A673 (cell line): Measurements from ENCODE around the gene GYS2. TPM values are rescaled to one million over a fixed set of nuclear protein-coding genes. Genes with fewer than 3 reads are reported as not detected.

ENCODE experiments used
- BruUV-seq: library from RNA; stranded (reverse); fragments of 400-500 nt; replicated peaks from 2 replicates; lab custom pipeline; 2021; lab: Mats Ljungman, UMichigan
- CTCF ChIA-PET: fragments of 300-600 bp; sonication (Branson Sonifier 250); formaldehyde crosslinking; loops from one replicate; lab custom pipeline; 2022; ENCODE audit warnings: antibody characterized with exemption; lab: Charles Lee
- POLR2A ChIA-PET: fragments of 300-600 bp; sonication (Branson Sonifier 250); formaldehyde crosslinking; loops from one replicate; lab custom pipeline; 2022; ENCODE audit warnings: antibody characterized with exemption; ENCODE audit not compliant: low non-redundant PET; lab: Charles Lee
- DNase-seq: peaks from one replicate; pipeline ENCODE4 v3.0.0-alpha.2; 2015; ENCODE audit warnings: low spot score
- H3K27ac ChIP-seq: fragments of 200-600 bp; sonication (generic); 2 replicates; pipeline ENCODE4 v1.5.1; 2016; ENCODE audit warnings: mixed run types, low read depth, mild to moderate bottlenecking, mixed read lengths, antibody characterized with exemption, low read length; ENCODE audit not compliant: poor library complexity, severe bottlenecking
- H3K27me3 ChIP-seq: fragments of 200-600 bp; sonication (generic); replicated peaks from 2 replicates; pipeline ENCODE4 v1.6.1; 2017; ENCODE audit warnings: mixed run types, low read depth, mild to moderate bottlenecking, mixed read lengths, antibody characterized with exemption, low read length; ENCODE audit not compliant: insufficient read depth, poor library complexity
- H3K36me3 ChIP-seq: fragments of 200-600 bp; sonication (generic); 2 replicates; pipeline ENCODE4 v1.6.1; 2016; ENCODE audit warnings: mixed run types, mild to moderate bottlenecking, mixed read lengths, antibody characterized with exemption, low read length; ENCODE audit not compliant: insufficient read depth, poor library complexity, severe bottlenecking
- H3K4me1 ChIP-seq: fragments of 200-600 bp; sonication (generic); 2 replicates; pipeline ENCODE4 v1.6.1; 2017; ENCODE audit warnings: mixed run types, mild to moderate bottlenecking, mixed read lengths, antibody characterized with exemption, low read length; ENCODE audit not compliant: insufficient read depth, poor library complexity, severe bottlenecking
- H3K4me3 ChIP-seq: fragments of 200-600 bp; sonication (generic); 2 replicates; pipeline ENCODE4 v1.5.1; 2016; ENCODE audit warnings: low read depth, mixed run types, mild to moderate bottlenecking, mixed read lengths, low read length; ENCODE audit not compliant: poor library complexity, severe bottlenecking
- H3K9me3 ChIP-seq: fragments of 200-600 bp; sonication (generic); 2 replicates; pipeline ENCODE4 v1.6.1; 2016; ENCODE audit warnings: mixed run types, low read depth, mild to moderate bottlenecking, mixed read lengths, antibody characterized with exemption, low read length; ENCODE audit not compliant: poor library complexity, severe bottlenecking
- CTCF ChIP-seq: fragments of 300-800, 200-600 bp; sonication (generic); conservative IDR thresholded peaks from 2 replicates; pipeline ENCODE4 v1.5.1; 2017; ENCODE audit warnings: low read depth, mild to moderate bottlenecking, antibody characterized with exemption, low read length, moderate library complexity, mixed read lengths
- EZH2 ChIP-seq: fragments of 200-600 bp; sonication (generic); IDR thresholded peaks from 2 replicates; pipeline ENCODE4 v1.6.1; 2017; ENCODE audit warnings: borderline replicate concordance, low read depth, mild to moderate bottlenecking, mixed read lengths, antibody characterized with exemption, low read length; ENCODE audit not compliant: poor library complexity, severe bottlenecking
- intact Hi-C: fragments of 100-400 bp; cut with micrococcal nuclease; formaldehyde crosslinking; loops from one replicate; pipeline ENCODE4 v1.10.0; 2022; ENCODE audit not compliant: unreplicated experiment
- total RNA-seq: library from RNA; stranded (reverse); gene quantifications from 2 replicates; pipeline ENCODE4 v1.2.3, GENCODE V29; 2021

GYS2 gene
- total RNA-seq, 1 experiment from 2014 or later: 0.11 TPM

GRCh38 chr12:21602774-21603173 is 1.9 kb downstream of the GYS2 start:
- DNase-seq: no peak
- ChIA-PET CTCF (no interaction called here), POLR2A (no interaction called here)
- no TSS peak for BruUV-seq
- TF ChIP-seq EZH2: no peak
- TF ChIP-seq CTCF: no peak
- intact Hi-C loops: no loop called here
- Histone ChIP-seq H3K36me3 (no peaks in the 10 kb centered on the region), H3K4me3 (no peak overlapping the region), H3K9me3 (no peaks in the 10 kb centered on the region), H3K27ac (no peak overlapping the region), H3K27me3 (peaks cover 53% of the 10 kb centered on the region), H3K4me1 (no peaks in the 10 kb centered on the region)

- Histone ChIP-seq H3K4me3 (no peak overlapping the region), H3K27ac (no peak overlapping the region), H3K27me3 (peaks cover 44% of the 10 kb centered on the region), H3K36me3 (no peaks in the 10 kb centered on the region), H3K9me3 (no peaks in the 10 kb centered on the region), H3K4me1 (no peaks in the 10 kb centered on the region)
- no peak for TF ChIP-seq CTCF
- TF ChIP-seq EZH2: no peak
- POLR2A ChIA-PET: no interaction called here
- DNase-seq: no peak
- CTCF ChIA-PET: no interaction called here
- BruUV-seq: no TSS peak
- intact Hi-C loops: no loop called here
Measured at GRCh38 chr12:21600196-21600595, 4.5 kb downstream of the GYS2 start.

GRCh38 chr12:21599143-21599999 is 5.3 kb downstream of the GYS2 start:
- ChIA-PET POLR2A (no interaction called here), CTCF (no interaction called here)
- BruUV-seq: no TSS peak
- intact Hi-C loops: no loop called here
- H3K9me3 ChIP-seq: no peaks in the 10 kb centered on the region
- no peak overlapping the region for H3K4me3 ChIP-seq
- H3K27me3 ChIP-seq: peaks cover 35% of the 10 kb centered on the region
- H3K27ac ChIP-seq: no peak overlapping the region
- H3K4me1 ChIP-seq: no peaks in the 10 kb centered on the region
- TF ChIP-seq EZH2 (no peak), CTCF (no peak)
- no peak for DNase-seq
- no peaks in the 10 kb centered on the region for H3K36me3 ChIP-seq
